HEK293 (cell line): ENCODE data around the gene PDZD2.

Experiments used
- CTCF ChIA-PET: fragments of 350-600 bp; formaldehyde crosslinking; extraction: SDS; loops from one replicate; lab custom pipeline; 2021; ENCODE audit warnings: antibody characterized with exemption; lab: Yijun Ruan, JAX
- POLR2A ChIA-PET: fragments of 300-600 bp; formaldehyde crosslinking; extraction: SDS; loops from one replicate; lab custom pipeline; 2020; ENCODE audit warnings: antibody characterized with exemption, inconsistent platforms; lab: Yijun Ruan, JAX
- H3K27ac ChIP-seq: fragments of 200-500 bp; sonication (Bioruptor generic); 2 replicates; pipeline ENCODE4 v1.5.1; 2014; ENCODE audit warnings: low read depth, low read length, control low read depth, inconsistent platforms; ENCODE audit errors: extremely low read depth
- H3K36me3 ChIP-seq, 2 experiments: fragments of 200-500 bp in 1 of 2; sonication (Bioruptor generic) in 1 of 2; 1 replicate in 1 of 2; 2 replicates in 1 of 2; pipeline ENCODE4 v1.5.1; 2014 to 2017; ENCODE audit warnings: inconsistent platforms in 2 of 2, low read length in 2 of 2; ENCODE audit not compliant: control insufficient read depth in 2 of 2, insufficient read depth in 1 of 2
- H3K4me1 ChIP-seq: fragments of 200-500 bp; sonication (Bioruptor generic); 2 replicates; pipeline ENCODE4 v1.5.1; 2014; ENCODE audit warnings: mild to moderate bottlenecking, low read length, inconsistent platforms; ENCODE audit not compliant: control insufficient read depth, insufficient read depth
- H3K4me3 ChIP-seq: 2 replicates; pipeline ENCODE4 v1.5.1; 2011; ENCODE audit warnings: low read depth, mild to moderate bottlenecking, control low read depth, low read length, moderate library complexity
- H3K9me3 ChIP-seq: fragments of 200-500 bp; sonication (Bioruptor generic); 2 replicates; pipeline ENCODE4 v1.5.1; 2014; ENCODE audit warnings: low read depth, low read length, inconsistent platforms; ENCODE audit not compliant: control insufficient read depth, insufficient read depth
- CTCF ChIP-seq: fragments of 450-650 bp; formaldehyde crosslinking; IDR thresholded peaks from 2 replicates; pipeline ENCODE4 v1.5.1; 2016; ENCODE audit warnings: missing biosample characterization, missing genetic modification characterization
- PBX3 ChIP-seq: sonication (generic); formaldehyde crosslinking; IDR thresholded peaks from 2 replicates; pipeline ENCODE4 v1.8.1; 2022; ENCODE audit warnings: mild to moderate bottlenecking, moderate library complexity, missing genetic modification reagents
- SCRT1 ChIP-seq: fragments of 450-650 bp; formaldehyde crosslinking; IDR thresholded peaks from 2 replicates; pipeline ENCODE4 v1.5.1; 2016; ENCODE audit warnings: missing biosample characterization, missing genetic modification characterization, borderline replicate concordance
- SCRT2 ChIP-seq: fragments of 450-650 bp; formaldehyde crosslinking; IDR thresholded peaks from 2 replicates; pipeline ENCODE4 v1.5.1; 2016; ENCODE audit warnings: missing biosample characterization, missing genetic modification characterization
- ZBTB10 ChIP-seq: fragments of 450-650 bp; formaldehyde crosslinking; IDR thresholded peaks from 2 replicates; pipeline ENCODE4 v1.5.1; 2016; ENCODE audit warnings: missing biosample characterization, missing genetic modification characterization
- ZBTB49 ChIP-seq: fragments of 450-650 bp; formaldehyde crosslinking; IDR thresholded peaks from 2 replicates; pipeline ENCODE4 v1.5.1; 2016; ENCODE audit warnings: missing biosample characterization, missing genetic modification characterization, low read depth
- ZEB2 ChIP-seq: fragments of 450-650 bp; formaldehyde crosslinking; IDR thresholded peaks from 2 replicates; pipeline ENCODE4 v1.5.1; 2016; ENCODE audit warnings: missing biosample characterization, missing genetic modification characterization
- ZFP37 ChIP-seq: fragments of 450-650 bp; formaldehyde crosslinking; IDR thresholded peaks from 2 replicates; pipeline ENCODE4 v1.5.1; 2016; ENCODE audit warnings: missing biosample characterization, missing genetic modification characterization
- ZFP69B ChIP-seq: fragments of 450-650 bp; formaldehyde crosslinking; IDR thresholded peaks from 2 replicates; pipeline ENCODE4 v1.5.1; 2016; ENCODE audit warnings: missing biosample characterization, missing genetic modification characterization
- ZIC2 ChIP-seq: fragments of 450-650 bp; formaldehyde crosslinking; IDR thresholded peaks from 2 replicates; pipeline ENCODE4 v1.5.1; 2016; ENCODE audit warnings: missing biosample characterization, missing genetic modification characterization
- ZNF133 ChIP-seq: fragments of 450-650 bp; formaldehyde crosslinking; IDR thresholded peaks from 2 replicates; pipeline ENCODE4 v1.5.1; 2016; ENCODE audit warnings: missing biosample characterization, missing genetic modification characterization
- ZNF2 ChIP-seq: fragments of 450-650 bp; formaldehyde crosslinking; IDR thresholded peaks from 2 replicates; pipeline ENCODE4 v1.5.1; 2016; ENCODE audit warnings: missing biosample characterization, missing genetic modification characterization
- ZNF280C ChIP-seq: fragments of 450-650 bp; formaldehyde crosslinking; IDR thresholded peaks from 2 replicates; pipeline ENCODE4 v1.5.1; 2016; ENCODE audit warnings: missing biosample characterization, missing genetic modification characterization
- ZNF335 ChIP-seq: fragments of 450-650 bp; formaldehyde crosslinking; conservative IDR thresholded peaks from 2 replicates; pipeline ENCODE4 v1.5.1; 2016; ENCODE audit warnings: missing biosample characterization, missing genetic modification characterization
- ZNF362 ChIP-seq: fragments of 450-650 bp; formaldehyde crosslinking; IDR thresholded peaks from 2 replicates; pipeline ENCODE4 v1.5.1; 2016; ENCODE audit warnings: missing biosample characterization, missing genetic modification characterization
- ZNF416 ChIP-seq: fragments of 450-650 bp; formaldehyde crosslinking; IDR thresholded peaks from 2 replicates; pipeline ENCODE4 v1.5.1; 2016; ENCODE audit warnings: missing biosample characterization, missing genetic modification characterization
- ZNF548 ChIP-seq: fragments of 450-650 bp; formaldehyde crosslinking; IDR thresholded peaks from 2 replicates; pipeline ENCODE4 v1.5.1; 2016; ENCODE audit warnings: missing biosample characterization, missing genetic modification characterization
- ZNF623 ChIP-seq: fragments of 450-650 bp; formaldehyde crosslinking; IDR thresholded peaks from 2 replicates; pipeline ENCODE4 v1.5.1; 2016; ENCODE audit warnings: missing biosample characterization, missing genetic modification characterization
- ZNF654 ChIP-seq: fragments of 450-650 bp; formaldehyde crosslinking; IDR thresholded peaks from 2 replicates; pipeline ENCODE4 v1.5.1; 2016; ENCODE audit warnings: low read depth, missing biosample characterization, missing genetic modification characterization
- ZNF692 ChIP-seq: fragments of 450-650 bp; formaldehyde crosslinking; IDR thresholded peaks from 2 replicates; pipeline ENCODE4 v1.5.1; 2016; ENCODE audit warnings: missing biosample characterization, missing genetic modification characterization
- ZNF701 ChIP-seq: fragments of 450-650 bp; formaldehyde crosslinking; IDR thresholded peaks from 2 replicates; pipeline ENCODE4 v1.5.1; 2016; ENCODE audit warnings: missing biosample characterization, missing genetic modification characterization

The PDZD2 gene

GRCh38 chr5:31825518-31826068 lies 186.7 kb downstream of the PDZD2 start:
- H3K36me3 ChIP-seq, result no peaks in the 10 kb centered on the region
- H3K27ac ChIP-seq, result no peak overlapping the region
- H3K4me1 ChIP-seq, result peaks cover 10% of the 10 kb centered on the region; the same call in 1 of the 2 replicates
- ChIA-PET POLR2A (no interaction called here), CTCF (interaction anchor here (0.6 to 5.5 kb wide), 28 partner anchors 11 to 1148 kb away, joined by 3 to 119 read pairs (median 4); no protein-coding TSS in a partner anchor)
- H3K9me3 ChIP-seq, result no peaks in the 10 kb centered on the region
- H3K4me3 ChIP-seq, result no peak overlapping the region
- TF ChIP-seq CTCF (tag by site-specific recombination) (peak; percentile 68), ZEB2 (tag by site-specific recombination) (0 out of 2 replicates have a peak, but pooled peaks have one; percentile 12), ZNF416 (tag by site-specific recombination) (no peak), ZNF701 (tag by site-specific recombination) (0 out of 2 replicates have a peak, but pooled peaks have one; percentile 22), ZNF548 (tag by site-specific recombination) (no peak), SCRT2 (tag by site-specific recombination) (peak; percentile 90), ZNF362 (tag by site-specific recombination) (peak; percentile 83; the same call in 1 of the 2 replicates), ZNF654 (tag by site-specific recombination) (peak; percentile 92), SCRT1 (tag by site-specific recombination) (peak; percentile 87), ZNF2 (tag by site-specific recombination) (0 out of 2 replicates have a peak, but pooled peaks have one; percentile 48)

GRCh38 chr5:31827867-31828266 lies 188.9 kb downstream of the PDZD2 start:
- Histone ChIP-seq H3K36me3 (no peaks in the 10 kb centered on the region), H3K9me3 (no peaks in the 10 kb centered on the region), H3K4me3 (no peak overlapping the region), H3K27ac (no peak overlapping the region), H3K4me1 (peaks cover 10% of the 10 kb centered on the region; the same call in 1 of the 2 replicates)
- POLR2A ChIA-PET, result no interaction called here
- CTCF ChIA-PET, result interaction anchor here (0.6 to 5.5 kb wide), 3 partner anchors 240 to 265 kb away, joined by 5 to 119 read pairs (median 6); no protein-coding TSS in a partner anchor
- TF ChIP-seq ZBTB49, result no peak
- no peak for TF ChIP-seq ZNF335 (tag by site-specific recombination)
- TF ChIP-seq ZFP69B, result no peak
- no peak for TF ChIP-seq PBX3 (CRISPR knock-in tag)
- no peak for TF ChIP-seq ZNF623 (tag by site-specific recombination)
- no peak for TF ChIP-seq ZFP37 (tag by site-specific recombination)
- TF ChIP-seq ZBTB10 (tag by site-specific recombination), result no peak
- TF ChIP-seq ZNF692, result no peak
- no peak for TF ChIP-seq ZNF133 (tag by site-specific recombination)
- TF ChIP-seq ZNF280C (tag by site-specific recombination), result no peak
- no peak for TF ChIP-seq ZIC2 (tag by site-specific recombination)
